Mesangial cell (primary cell): ENCODE measurements around the gene ZNF564. TPM values are rescaled to one million over a fixed set of nuclear protein-coding genes. Genes with fewer than 3 reads are reported as not detected.

Experiments used
- total RNA-seq: library from RNA; depleted of rRNA; stranded (reverse); fragments of >200 nt; gene quantifications from 2 replicates; pipeline ENCODE4 v1.2.3, GENCODE V29; 2015

ZNF564 gene
- 2.3 and 2.9 TPM in 2 replicates for total RNA-seq

DNA sequence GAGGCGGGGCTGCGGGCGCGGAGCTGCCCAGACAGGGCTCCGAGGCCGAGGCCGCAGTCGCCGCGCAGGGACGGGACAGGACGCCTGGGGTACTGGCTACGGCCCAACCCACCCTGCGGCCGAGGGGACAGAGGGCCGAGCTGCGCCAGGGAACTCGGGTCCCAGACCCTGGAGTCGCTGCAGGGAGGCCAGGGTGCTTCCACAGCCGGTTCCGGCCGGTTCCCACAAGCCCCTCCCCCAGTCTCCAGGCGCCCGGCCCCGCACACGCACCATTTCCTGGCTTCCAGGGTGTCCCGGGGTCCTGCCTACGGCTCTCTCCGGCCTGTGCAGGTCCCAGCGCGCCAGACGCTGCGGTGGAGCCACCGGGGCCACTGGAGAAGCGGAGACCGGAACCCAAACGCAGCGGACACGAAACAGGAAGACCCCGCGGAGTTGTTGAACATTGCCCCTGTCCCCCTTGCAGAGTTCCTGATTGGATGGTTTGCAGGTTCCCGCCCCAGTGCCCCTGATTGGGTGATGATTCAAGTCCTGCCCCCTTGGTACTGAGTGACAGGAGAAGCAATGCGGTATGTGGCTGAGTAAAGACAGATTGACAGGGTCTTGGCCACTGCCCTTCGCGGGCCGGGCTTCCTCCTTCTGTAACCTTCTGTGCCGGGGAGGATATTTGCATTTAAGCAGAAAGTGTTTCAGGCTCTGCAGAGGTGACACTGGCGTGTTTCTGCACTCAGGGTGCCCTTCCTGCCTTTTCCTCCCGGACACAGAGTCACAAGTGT is at the start of gene ZNF564:
TSS of gene ZNF564 (minus strand) at position 423 of the 773 bp plus-strand sequence. CDS start at position 273, 150 bp downstream.

DNA sequence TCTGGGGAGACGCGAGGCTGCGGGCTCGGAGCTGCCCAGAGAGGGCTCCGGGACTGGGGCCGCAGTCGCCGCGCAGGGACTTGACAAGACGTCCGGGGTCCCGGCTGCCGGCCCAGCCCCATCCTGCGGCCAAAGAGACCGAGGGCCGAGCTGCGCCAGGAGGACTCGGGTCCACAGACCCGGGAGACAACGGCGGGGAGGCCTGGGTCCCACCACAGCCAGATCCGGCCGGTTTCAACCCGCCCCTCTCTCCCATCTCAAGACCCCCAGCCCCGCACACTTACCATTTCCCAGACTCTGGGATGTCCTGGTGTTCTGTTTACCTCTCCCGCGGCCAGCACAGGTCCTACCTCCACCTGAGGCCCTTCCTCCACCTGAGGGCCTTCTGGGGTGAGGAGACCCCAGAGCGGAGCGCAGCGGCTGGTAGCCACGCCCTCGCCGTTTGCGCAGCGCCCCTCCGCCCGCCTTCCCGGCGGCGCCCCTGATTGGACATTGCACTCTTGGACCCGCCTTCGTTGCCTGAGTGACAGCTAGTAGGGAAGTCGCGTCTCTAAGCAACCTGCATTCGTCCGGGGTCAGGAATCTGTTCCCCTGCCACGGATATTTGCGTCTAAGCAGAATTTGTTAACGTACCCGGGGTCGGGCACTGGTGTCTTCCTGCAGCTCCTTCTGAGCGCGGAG is 66.8 kb downstream of the ZNF564 start, which contains the start of gene ZNF709:
TSS of gene ZNF709 (minus strand) at position 446 of the 681 bp plus-strand sequence. CDS start at position 287, 159 bp downstream.

Other genes starting within 250 kb of the ZNF564 start
- gene ZNF563, start 217.8 kb downstream of the ZNF564 start, total RNA-seq: 0.63 and 0.65 TPM in 2 replicates
- gene ZNF442, start 185.8 kb downstream of the ZNF564 start, total RNA-seq: 0.16 and 0.25 TPM in 2 replicates
- 1.9 and 2.3 TPM in 2 replicates for gene ZNF799, start 150.2 kb downstream of the ZNF564 start, total RNA-seq
- gene ZNF443, start 110.5 kb downstream of the ZNF564 start, total RNA-seq: 1.9 and 2.0 TPM in 2 replicates
- 0.81 and 1.6 TPM in 2 replicates for gene ZNF709, start 66.7 kb downstream of the ZNF564 start, total RNA-seq
- gene ZNF490, start 59.3 kb upstream of the ZNF564 start, total RNA-seq: 2.4 and 4.2 TPM in 2 replicates
- 6.0 and 8.1 TPM in 2 replicates for gene ZNF791, start 59.4 kb upstream of the ZNF564 start, total RNA-seq
- 44.3 and 78.7 TPM in 2 replicates for gene MAN2B1, start 115.3 kb upstream of the ZNF564 start, total RNA-seq
- 8.5 and 10.4 TPM in 2 replicates for gene WDR83, start 115.3 kb upstream of the ZNF564 start, total RNA-seq
- 65.2 and 76.4 TPM in 2 replicates for gene DHPS, start 130.4 kb upstream of the ZNF564 start, total RNA-seq
- not detected in 2 replicates for gene GNG14, start 136.5 kb upstream of the ZNF564 start, total RNA-seq
- 25.1 and 30.7 TPM in 2 replicates for gene FBXW9, start 145.1 kb upstream of the ZNF564 start, total RNA-seq
- 44.5 and 46.6 TPM in 2 replicates for gene TNPO2, start 172.4 kb upstream of the ZNF564 start, total RNA-seq
- 221 and 294 TPM in 2 replicates for gene TRIR, start 183.2 kb upstream of the ZNF564 start, total RNA-seq
- gene GET3, start 186.0 kb upstream of the ZNF564 start, total RNA-seq: 127 and 130 TPM in 2 replicates
- gene BEST2, start 200.3 kb upstream of the ZNF564 start, total RNA-seq: 0.38 TPM in 1 of 2 replicates, not detected in the other
- gene HOOK2, start 224.1 kb upstream of the ZNF564 start, total RNA-seq: 7.3 and 13.2 TPM in 2 replicates
- 176 and 209 TPM in 2 replicates for gene JUNB, start 240.0 kb upstream of the ZNF564 start, total RNA-seq